CD14-positive monocyte (primary cell): ENCODE measurements around the gene IFNGR1. TPM values are rescaled to one million over a fixed set of nuclear protein-coding genes. Genes with fewer than 3 reads are reported as not detected.

ENCODE experiments used
- DNase-seq, 3 donors: peaks; one replicate each; pipeline ENCODE4 v3.0.0-alpha.2; 2011 to 2022
- H2AFZ ChIP-seq: 2 replicates; pipeline ENCODE4 v1.6.0; 2012; ENCODE audit warnings: mild to moderate bottlenecking, low read depth, low read length, inconsistent platforms; ENCODE audit not compliant: insufficient read depth, poor library complexity, severe bottlenecking
- H3K27ac ChIP-seq, 2 donors: 1 replicate in 1 of 2; 2 replicates in 1 of 2; pipeline ENCODE4 v1.5.1; 2012 to 2013; ENCODE audit warnings: low read length in 2 of 2, control low read depth in 1 of 2, inconsistent platforms in 1 of 2, low read depth in 1 of 2, mild to moderate bottlenecking in 1 of 2
- H3K27me3 ChIP-seq, 2 donors: one replicate each; pipeline versions ENCODE4 v1.6.0 to v1.6.1; 2011 to 2013; ENCODE audit warnings: low read length in 2 of 2; ENCODE audit not compliant: control insufficient read depth in 2 of 2, insufficient read depth in 2 of 2
- H3K36me3 ChIP-seq, 2 donors: replicated peaks in 1 of 2; 1 replicate in 1 of 2; 2 replicates in 1 of 2; pipeline versions ENCODE4 v1.5.1 to v1.6.1; 2012 to 2013; ENCODE audit warnings: low read length in 2 of 2, control low read depth in 1 of 2, inconsistent platforms in 1 of 2, mild to moderate bottlenecking in 1 of 2; ENCODE audit not compliant: insufficient read depth in 2 of 2, control insufficient read depth in 1 of 2
- H3K4me1 ChIP-seq, 2 donors: 1 replicate in 1 of 2; 2 replicates in 1 of 2; pipeline versions ENCODE4 v1.5.1 to v1.6.1; 2012 to 2013; ENCODE audit warnings: low read length in 2 of 2, control low read depth in 1 of 2, inconsistent platforms in 1 of 2, mild to moderate bottlenecking in 1 of 2, moderate library complexity in 1 of 2; ENCODE audit not compliant: insufficient read depth in 2 of 2, control insufficient read depth in 1 of 2
- H3K4me2 ChIP-seq: replicated peaks from 2 replicates; pipeline ENCODE3; 2012; ENCODE audit warnings: low read length, moderate library complexity, mild to moderate bottlenecking; ENCODE audit not compliant: poor library complexity, severe bottlenecking; ENCODE audit errors: extremely low read depth
- H3K4me3 ChIP-seq, 3 experiments: fragments of 200-600 bp in 1 of 3; sonication (generic) in 1 of 3; replicated peaks in 1 of 3; 1 replicate in 2 of 3; 2 replicates in 1 of 3; pipeline ENCODE4 v1.5.1; 2011 to 2013; ENCODE audit warnings: low read length in 3 of 3, mild to moderate bottlenecking in 3 of 3, control low read depth in 2 of 3, low read depth in 2 of 3, inconsistent platforms in 1 of 3, moderate library complexity in 1 of 3
- H3K79me2 ChIP-seq: 2 replicates; pipeline ENCODE4 v1.6.0; 2012; ENCODE audit warnings: mild to moderate bottlenecking, control low read depth, inconsistent platforms, low read length, moderate library complexity; ENCODE audit not compliant: insufficient read depth
- H3K9ac ChIP-seq: 2 replicates; pipeline ENCODE4 v1.6.0; 2017; ENCODE audit warnings: low read length, mild to moderate bottlenecking; ENCODE audit not compliant: insufficient read depth, poor library complexity, severe bottlenecking
- H3K9me3 ChIP-seq, 2 donors: replicated peaks in 1 of 2; 1 replicate in 1 of 2; 2 replicates in 1 of 2; pipeline versions ENCODE4 v1.5.1 to v1.6.1; 2012 to 2013; ENCODE audit warnings: low read length in 2 of 2, control low read depth in 1 of 2; ENCODE audit not compliant: control insufficient read depth in 1 of 2, insufficient read depth in 1 of 2
- H4K20me1 ChIP-seq: 2 replicates; pipeline ENCODE4 v1.6.0; 2012; ENCODE audit warnings: mild to moderate bottlenecking, low read length, control low read depth, moderate library complexity; ENCODE audit not compliant: insufficient read depth
- H3K27ac Mint-ChIP-seq, 7 donors: one replicate each; pipeline ENCODE4 v1.8.0; 2020; ENCODE audit warnings: mild to moderate bottlenecking in 7 of 7, mixed read lengths in 7 of 7, moderate library complexity in 6 of 7, inconsistent platforms in 2 of 7
- H3K27me3 Mint-ChIP-seq, 3 donors: one replicate each; pipeline ENCODE4 v1.8.0; 2021 to 2022; ENCODE audit warnings: low read depth in 3 of 3, mild to moderate bottlenecking in 3 of 3, mixed read lengths in 3 of 3, moderate library complexity in 3 of 3, inconsistent platforms in 1 of 3
- H3K36me3 Mint-ChIP-seq, 2 donors: one replicate each; pipeline ENCODE4 v1.8.0; 2020; ENCODE audit warnings: mixed read lengths in 2 of 2, inconsistent platforms in 1 of 2, mild to moderate bottlenecking in 1 of 2
- H3K4me1 Mint-ChIP-seq: one replicate; pipeline ENCODE4 v1.8.0; 2020; ENCODE audit warnings: mild to moderate bottlenecking, mixed read lengths
- H3K4me3 Mint-ChIP-seq, 2 donors: one replicate each; pipeline ENCODE4 v1.8.0; 2020; ENCODE audit warnings: mild to moderate bottlenecking in 2 of 2, mixed read lengths in 2 of 2, moderate library complexity in 1 of 2
- H3K9me3 Mint-ChIP-seq, 7 donors: one replicate each; pipeline ENCODE4 v1.8.0; 2020 to 2022; ENCODE audit warnings: mixed read lengths in 7 of 7, mild to moderate bottlenecking in 6 of 7, moderate library complexity in 6 of 7, inconsistent platforms in 2 of 7
- WGBS: methylation state at CpG from one replicate; pipeline ENCODE4 v1.1.5; 2013; ENCODE audit warnings: missing lambda C conversion rate; ENCODE audit not compliant: insufficient coverage; 5-methylcytosine and 5-hydroxymethylcytosine counted together
- intact Hi-C, 2 donors: fragments of 100-400 bp; cut with micrococcal nuclease; formaldehyde crosslinking; loops; one replicate each; pipeline versions ENCODE4 v1.15.0 to v1.15.1; 2023
- polyA plus RNA-seq, 3 donors: library from polyadenylated mRNA; depleted of rRNA in 1 of 3; unstranded in 2 of 3; stranded (reverse) in 1 of 3; fragments of 300-500 nt in 2 of 3; fragments of >200 nt in 1 of 3; fragmentation: Illumina TruSeq in 2 of 3; gene quantifications; 1 replicate in 2 of 3; 2 replicates in 1 of 3; pipeline ENCODE4 v1.2.3, GENCODE V29; 2012 to 2021
- TF ChIP-seq, protein P1 (sequence below): fragments of 200-600 bp; IDR thresholded peaks from one replicate; pipeline ENCODE4 v1.8.0; 2022; ENCODE audit warnings: antibody characterized with exemption, mild to moderate bottlenecking

IFNGR1 gene
- polyA plus RNA-seq, 3 donors, result 204 to 372 (median 364) TPM

DNA sequence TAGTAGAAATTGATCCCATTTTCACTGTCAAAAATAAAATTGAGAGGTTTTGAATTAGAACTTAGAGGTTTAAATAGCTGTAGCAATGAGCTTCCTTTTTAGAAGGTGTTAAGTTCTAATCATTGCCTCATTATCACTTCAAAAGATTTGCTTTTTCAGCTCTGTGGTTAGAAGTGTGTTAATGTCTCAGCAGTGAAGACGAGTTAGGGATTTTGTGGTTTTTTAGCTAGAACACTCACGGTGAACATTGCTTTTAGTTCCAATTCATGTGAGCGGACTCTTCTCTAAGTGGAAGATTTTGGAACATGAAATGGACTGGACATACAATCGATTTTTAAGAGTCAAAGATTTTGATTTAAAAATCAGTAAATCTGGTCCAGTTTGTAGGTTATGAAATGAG lies 12.7 kb upstream of the IFNGR1 start:
- DNase-seq, result no peak
- Mint-ChIP-seq H3K27ac (peak overlapping the region in 4 of 7 donors; percentile 15 to 94 (median 79)), H3K4me1 (peaks cover 80% of the 10 kb centered on the region), H3K36me3 (peaks cover 0 to 2% of the 10 kb centered on the region in 2 donors), H3K9me3 (peaks cover 0 to 3% (median 0%) of the 10 kb centered on the region in 7 donors), H3K27me3 (no peaks in the 10 kb centered on the region), H3K4me3 (no peak overlapping the region)
- H3K27ac ChIP-seq, result peak overlapping the region in 1 of 2 donors; percentile 37
- H3K36me3 ChIP-seq, result no peaks in the 10 kb centered on the region
- no peak overlapping the region for H3K4me2 ChIP-seq
- intact Hi-C loops, result loop anchor here in 1 of 2 donors (5.0 to 10.0 kb wide), 2 partner anchors 75 to 447 kb away; no protein-coding TSS in a partner anchor
- no peaks in the 10 kb centered on the region for H3K79me2 ChIP-seq
- H3K4me1 ChIP-seq, result peaks cover 85 to 93% of the 10 kb centered on the region in 2 donors
- TF ChIP-seq, protein P1, sequence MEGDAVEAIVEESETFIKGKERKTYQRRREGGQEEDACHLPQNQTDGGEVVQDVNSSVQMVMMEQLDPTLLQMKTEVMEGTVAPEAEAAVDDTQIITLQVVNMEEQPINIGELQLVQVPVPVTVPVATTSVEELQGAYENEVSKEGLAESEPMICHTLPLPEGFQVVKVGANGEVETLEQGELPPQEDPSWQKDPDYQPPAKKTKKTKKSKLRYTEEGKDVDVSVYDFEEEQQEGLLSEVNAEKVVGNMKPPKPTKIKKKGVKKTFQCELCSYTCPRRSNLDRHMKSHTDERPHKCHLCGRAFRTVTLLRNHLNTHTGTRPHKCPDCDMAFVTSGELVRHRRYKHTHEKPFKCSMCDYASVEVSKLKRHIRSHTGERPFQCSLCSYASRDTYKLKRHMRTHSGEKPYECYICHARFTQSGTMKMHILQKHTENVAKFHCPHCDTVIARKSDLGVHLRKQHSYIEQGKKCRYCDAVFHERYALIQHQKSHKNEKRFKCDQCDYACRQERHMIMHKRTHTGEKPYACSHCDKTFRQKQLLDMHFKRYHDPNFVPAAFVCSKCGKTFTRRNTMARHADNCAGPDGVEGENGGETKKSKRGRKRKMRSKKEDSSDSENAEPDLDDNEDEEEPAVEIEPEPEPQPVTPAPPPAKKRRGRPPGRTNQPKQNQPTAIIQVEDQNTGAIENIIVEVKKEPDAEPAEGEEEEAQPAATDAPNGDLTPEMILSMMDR, result no peak
- H3K4me3 ChIP-seq, result no peak overlapping the region
- H4K20me1 ChIP-seq, result no peaks in the 10 kb centered on the region
- 29% methylated on average over 3 of the region's 4 CpGs for WGBS
- H2AFZ ChIP-seq, result no peak overlapping the region
- H3K27me3 ChIP-seq, result no peaks in the 10 kb centered on the region
- no peaks in the 10 kb centered on the region for H3K9me3 ChIP-seq
- no peak overlapping the region for H3K9ac ChIP-seq

DNA sequence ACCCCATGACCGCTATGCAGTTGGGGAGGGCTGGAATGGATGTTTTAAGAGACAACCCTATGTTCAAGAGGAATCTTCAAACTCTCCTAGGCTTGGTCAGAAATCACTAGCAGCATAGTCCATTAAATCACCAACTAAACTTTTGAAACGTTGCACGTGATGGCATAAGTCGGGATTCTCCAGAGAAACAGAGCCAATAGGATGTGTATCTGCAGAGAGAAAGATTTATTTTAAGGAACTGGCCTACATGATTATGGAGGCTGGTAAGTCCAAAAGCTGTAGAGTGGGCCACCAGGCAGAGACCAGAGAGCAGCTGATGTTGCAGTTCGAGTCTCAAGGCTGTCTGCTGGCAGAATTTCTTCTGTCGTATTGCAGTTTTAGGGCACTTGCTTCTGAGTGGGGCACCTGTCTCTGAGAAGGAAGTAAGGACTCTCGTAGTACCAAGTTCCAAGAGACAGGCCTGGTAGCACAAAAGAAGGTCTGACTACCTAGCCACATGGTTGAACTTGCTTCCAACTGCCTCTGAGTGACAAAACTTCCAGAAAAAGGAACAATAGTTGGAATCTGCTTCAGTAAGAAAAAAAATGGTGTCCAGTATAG lies 11.9 kb upstream of the IFNGR1 start:
- H3K4me1 ChIP-seq, result peaks cover 88 to 93% of the 10 kb centered on the region in 2 donors
- H3K36me3 Mint-ChIP-seq, result peaks cover 0 to 2% of the 10 kb centered on the region in 2 donors
- peak overlapping the region; percentile 67 to 78 for H3K27ac ChIP-seq
- H3K4me1 Mint-ChIP-seq, result peaks cover 85% of the 10 kb centered on the region
- intact Hi-C loops, result loop anchor here in 1 of 2 donors (5.0 to 10.0 kb wide), 2 partner anchors 74 to 446 kb away; no protein-coding TSS in a partner anchor
- H3K4me2 ChIP-seq, result peak overlapping the region; percentile 26
- no peaks in the 10 kb centered on the region for H3K9me3 ChIP-seq
- no peak overlapping the region for H2AFZ ChIP-seq
- no peaks in the 10 kb centered on the region for H4K20me1 ChIP-seq
- no peaks in the 10 kb centered on the region for H3K27me3 ChIP-seq
- H3K4me3 Mint-ChIP-seq, result no peak overlapping the region
- TF ChIP-seq, protein P1, result peak; percentile 1
- H3K9ac ChIP-seq, result no peak overlapping the region
- 88% methylated on average over 2 of the region's 7 CpGs for WGBS
- no peak for DNase-seq
- H3K27ac Mint-ChIP-seq, result peak overlapping the region; percentile 84 to 94 (median 91)
- H3K9me3 Mint-ChIP-seq, result peaks cover 0 to 3% (median 0%) of the 10 kb centered on the region in 7 donors
- H3K36me3 ChIP-seq, result no peaks in the 10 kb centered on the region
- no peaks in the 10 kb centered on the region for H3K27me3 Mint-ChIP-seq
- H3K4me3 ChIP-seq, result peak overlapping the region in 1 of 3 experiments; percentile 13
- no peaks in the 10 kb centered on the region for H3K79me2 ChIP-seq
